Stimulated activated CD4-positive, alpha-beta T cell treated with anti-CD3 and anti-CD28 coated beads, TNF-alpha, amount 100 ng/mL, for 24 hours (primary cell): ENCODE results near the gene ARMC6.
A peak's percentile ranks its signal among the peaks of the same experiment; 100 is the strongest.
"Not testable (repeated sequence)": the region's sequence is repeated elsewhere in the genome, so short reads cannot be mapped to it uniquely, and the experiment has no call there.

ENCODE experiments used
- DNase-seq, 3 experiments: peaks; one replicate each; pipeline ENCODE4 v3.0.0-alpha.2; 2020; ENCODE audit warnings: low read depth in 3 of 3

The ARMC6 gene

DNA sequence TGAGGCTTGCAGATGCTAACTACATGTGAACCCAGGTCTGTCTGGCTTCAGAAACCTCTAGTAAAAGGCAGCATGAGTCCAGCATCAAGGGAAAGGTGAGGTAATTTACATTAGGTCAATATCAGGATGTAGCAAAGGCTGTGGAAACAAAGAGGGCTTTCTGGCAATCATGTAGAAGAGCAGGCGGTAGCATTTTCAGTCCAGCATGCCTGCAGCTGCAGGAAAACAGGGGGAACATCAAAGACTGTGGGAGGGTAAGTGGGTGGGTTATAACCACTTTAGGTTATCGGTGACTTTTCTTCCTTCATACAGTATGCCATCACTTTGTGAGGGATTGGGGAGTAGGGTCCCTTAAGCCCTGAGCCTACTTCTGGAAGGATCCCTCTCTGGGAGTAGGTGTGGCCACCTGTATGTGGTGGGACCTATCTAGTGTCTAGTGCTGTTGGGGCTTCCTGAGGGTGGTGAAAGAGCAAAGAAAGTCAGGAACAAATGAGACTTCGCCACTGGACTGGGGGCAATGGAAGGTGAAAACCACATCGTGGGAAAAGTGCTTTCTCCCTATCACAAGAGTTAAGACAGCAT is 10.9 kb upstream of the ARMC6 start:
- no peak for DNase-seq

DNA sequence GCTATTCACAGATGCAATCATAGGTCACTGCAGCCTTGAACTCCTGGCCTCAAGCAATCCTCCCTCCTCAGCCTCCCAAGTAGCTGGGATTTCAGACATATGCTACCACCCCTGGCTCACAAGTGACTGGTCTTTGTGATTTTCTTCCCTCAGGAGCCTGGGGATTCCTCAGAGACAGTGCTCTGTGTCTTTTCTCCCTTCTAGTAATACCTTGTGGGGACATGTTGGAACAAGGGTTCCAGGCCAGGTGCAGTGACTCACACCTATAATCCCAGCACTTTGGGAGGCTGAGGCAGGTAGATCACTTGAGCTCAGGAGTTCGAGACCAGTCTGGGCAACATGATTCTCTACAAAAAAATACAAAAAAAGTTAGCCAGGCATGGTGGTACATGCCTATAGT is 10.0 kb upstream of the ARMC6 start:
- DNase-seq = not testable (repeated sequence)

DNA sequence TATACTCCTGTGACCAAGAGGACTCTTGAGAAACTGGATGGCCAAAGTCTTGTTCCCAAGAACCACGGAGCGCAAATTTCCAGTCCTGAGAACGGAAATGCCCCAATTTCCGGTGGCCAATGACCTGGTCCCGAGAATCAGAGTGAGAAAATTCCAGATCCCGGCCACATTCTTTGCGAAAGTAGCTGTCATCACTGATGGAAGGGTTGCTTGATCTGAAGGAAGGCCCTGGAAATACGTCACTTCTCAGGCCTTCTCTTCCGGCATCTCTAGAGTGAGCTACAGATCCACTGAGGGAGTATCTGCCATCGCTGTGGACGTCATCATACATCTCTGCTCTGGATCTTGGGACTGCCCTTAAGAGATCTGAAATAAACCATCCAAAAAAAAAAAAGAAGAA is 7.5 kb upstream of the ARMC6 start:
- DNase-seq = no peak

DNA sequence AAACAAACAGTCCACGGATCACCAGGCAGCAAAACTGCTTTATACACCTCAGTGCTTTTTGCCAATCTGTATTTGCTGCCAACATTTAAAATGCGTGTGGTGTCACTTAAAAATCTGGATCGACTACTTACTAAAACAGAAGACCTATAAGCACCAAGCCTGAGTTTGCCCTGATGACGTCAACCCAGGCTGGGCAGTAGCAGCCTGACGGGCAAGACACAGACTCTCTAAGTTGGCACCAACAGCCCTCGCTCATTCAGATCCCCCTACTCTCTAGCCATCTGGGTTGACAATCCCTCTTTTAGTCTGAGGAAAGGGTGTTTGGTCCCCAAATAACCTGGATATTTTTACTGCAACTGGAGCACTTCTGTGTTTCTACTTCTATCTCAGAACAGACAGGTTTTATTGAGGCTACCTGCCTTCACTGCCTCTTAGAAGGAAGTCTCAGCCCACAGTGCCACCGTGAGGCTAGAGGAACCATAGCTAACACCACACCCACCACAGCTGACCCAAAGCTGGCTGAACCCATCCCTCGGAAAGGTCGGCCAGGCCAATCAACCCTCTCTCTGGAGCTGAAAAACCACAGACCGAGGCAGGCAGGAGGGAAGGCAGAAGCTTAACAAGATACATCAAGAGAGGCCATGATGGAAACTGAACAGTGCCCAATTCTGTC is 7.0 kb upstream of the ARMC6 start:
- DNase-seq = no peak

DNA sequence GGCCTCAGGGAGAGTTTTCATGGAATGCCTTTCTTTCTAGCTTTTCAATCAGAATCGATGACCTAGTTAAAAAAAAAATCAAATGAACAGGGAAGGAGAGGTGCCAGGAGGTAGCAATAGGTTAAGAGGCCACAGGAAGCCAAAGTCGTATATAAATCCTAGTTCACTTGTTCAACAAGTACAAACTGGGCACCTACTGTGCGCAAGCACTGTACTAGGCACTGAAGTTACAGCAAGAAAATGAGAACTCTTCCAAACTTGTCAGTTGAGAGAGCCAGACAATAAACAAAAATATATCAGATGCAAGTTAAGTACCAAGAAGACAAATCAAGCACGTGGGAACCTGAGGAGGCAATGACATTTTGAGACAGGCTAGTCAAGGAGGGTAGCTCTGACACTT is 6.2 kb upstream of the ARMC6 start:
- DNase-seq = no peak

DNA sequence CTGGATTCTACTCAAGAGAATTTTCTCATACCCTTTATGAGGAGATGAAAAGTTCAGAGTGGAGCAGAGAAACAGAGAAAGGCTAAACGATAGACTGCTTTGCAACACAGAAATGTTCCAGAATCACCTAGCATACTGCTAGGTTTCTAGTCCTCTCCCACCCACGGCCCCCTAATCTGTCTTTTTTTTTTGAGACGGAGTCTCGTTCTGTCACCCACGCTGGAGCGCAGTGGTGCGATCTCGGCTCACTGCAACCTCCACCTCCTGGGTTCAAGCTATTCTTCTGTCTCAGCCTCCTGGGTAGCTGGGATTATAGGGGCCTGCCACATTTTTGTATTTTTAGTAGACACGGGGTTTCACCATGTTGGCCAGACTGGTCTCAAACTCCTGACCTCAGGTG is 4.9 kb upstream of the ARMC6 start:
- DNase-seq = no peak

DNA sequence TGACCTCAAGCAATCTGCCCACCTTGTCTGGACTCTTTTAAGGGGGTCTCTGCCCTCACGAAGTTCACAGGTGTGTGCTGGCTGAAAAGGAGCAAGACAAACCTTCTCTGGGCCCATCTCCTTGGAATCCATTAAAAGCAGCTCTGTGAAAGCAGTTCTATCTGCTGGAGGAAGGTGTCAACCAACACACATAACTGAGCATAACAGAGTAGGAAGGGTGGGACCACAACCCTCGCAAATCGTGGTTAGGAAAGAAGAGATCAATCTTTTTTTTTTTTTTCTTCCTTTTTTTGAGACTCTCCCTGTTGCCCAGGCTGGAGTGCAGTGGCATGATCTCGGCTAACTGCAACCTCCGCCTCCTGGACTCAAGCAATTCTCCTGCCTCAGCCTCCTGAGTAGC is 1.5 kb upstream of the ARMC6 start:
- DNase-seq = no peak

DNA sequence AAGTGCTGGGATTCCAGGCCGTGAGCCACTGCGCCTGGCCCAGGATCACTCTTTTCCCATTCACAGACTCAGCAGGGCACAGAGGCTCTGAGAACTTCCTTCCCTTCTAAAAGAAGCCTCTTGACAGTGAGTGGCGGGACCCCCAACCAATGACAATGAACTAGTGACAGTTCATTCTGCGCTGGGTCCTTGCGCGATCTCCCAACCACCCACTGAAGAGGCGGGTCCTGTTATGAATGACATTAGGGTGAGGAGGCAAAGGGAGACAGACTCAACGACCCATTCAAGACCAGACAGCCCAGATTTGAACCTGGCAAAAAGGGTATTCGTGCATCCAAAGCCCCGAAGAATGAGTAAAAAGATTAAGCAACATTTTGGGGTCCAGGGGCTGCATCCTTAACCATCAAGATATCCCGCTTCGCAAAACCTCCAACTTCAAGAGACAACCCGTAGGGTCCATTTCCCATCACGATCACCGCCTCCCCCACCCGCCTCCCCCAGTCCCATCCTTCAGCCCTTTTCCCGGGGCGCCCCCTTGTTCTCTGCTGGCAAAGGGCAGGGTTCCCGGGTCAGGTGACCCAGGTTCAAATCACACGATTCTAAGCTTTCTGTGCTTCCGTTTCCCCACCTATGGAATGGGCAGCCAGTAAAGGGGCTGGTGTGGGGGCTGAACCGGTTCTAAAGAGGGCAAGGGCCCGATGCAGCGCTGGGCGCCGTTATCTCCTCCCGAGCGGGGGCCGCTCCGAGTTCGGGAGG is 805 bp upstream of the ARMC6 start:
- DNase-seq = peak; percentile 66 to 83 (median 71)

DNA sequence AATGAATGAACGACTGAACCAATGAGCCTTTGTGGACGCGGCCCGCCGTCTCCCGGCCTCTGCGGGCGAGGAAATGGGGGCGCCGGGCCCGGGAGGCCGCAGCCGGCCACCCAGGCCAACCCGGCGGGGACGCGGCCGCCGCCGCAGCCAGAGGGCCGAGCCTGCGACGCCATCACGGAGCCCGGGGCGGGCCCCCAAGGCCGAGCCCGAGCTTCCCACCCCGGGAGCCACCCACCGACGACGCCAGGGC is 302 bp upstream of the ARMC6 start:
- no peak for DNase-seq

DNA sequence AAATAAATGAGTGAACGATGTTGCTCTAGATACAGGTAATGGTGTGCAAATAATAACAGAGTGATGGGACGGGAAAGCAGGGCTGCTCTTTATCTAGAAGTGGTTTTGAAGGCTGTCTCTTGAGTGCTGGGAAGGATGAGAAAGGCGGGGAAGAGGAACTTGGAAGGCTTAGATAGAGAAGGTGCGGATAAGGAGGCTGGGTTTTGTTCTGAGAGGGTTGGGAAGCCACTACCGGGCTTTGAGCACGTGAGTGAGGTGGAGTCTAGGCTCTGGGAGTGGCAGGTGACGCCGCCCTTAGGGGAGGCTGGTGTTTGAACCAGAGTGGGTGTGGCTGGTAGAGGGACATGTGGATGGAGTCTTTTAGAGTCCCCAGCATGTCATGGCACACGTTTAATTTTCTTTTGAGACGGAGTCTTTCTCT is 811 bp downstream of the ARMC6 start:
- DNase-seq = peak; percentile 42 to 77 (median 57)

DNA sequence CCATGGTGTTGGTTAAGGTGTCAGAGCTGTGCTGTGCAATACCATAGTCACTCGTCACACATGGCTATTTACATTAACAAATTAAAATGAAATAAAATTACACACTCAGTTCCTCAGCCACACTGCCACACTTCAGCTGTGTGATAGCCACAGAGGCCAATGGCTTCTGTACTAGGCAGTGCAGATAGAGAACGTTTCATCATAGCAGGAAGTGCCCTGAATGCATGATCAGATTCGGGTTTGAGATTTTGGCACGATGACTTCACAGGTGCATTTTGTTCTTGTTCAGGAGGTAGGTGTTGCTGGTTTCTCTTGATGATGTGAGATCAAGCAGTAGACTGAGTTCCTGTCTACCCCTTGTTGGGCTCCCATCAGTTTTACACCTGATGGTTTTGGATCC is 6.5 kb downstream of the ARMC6 start:
- no peak for DNase-seq

DNA sequence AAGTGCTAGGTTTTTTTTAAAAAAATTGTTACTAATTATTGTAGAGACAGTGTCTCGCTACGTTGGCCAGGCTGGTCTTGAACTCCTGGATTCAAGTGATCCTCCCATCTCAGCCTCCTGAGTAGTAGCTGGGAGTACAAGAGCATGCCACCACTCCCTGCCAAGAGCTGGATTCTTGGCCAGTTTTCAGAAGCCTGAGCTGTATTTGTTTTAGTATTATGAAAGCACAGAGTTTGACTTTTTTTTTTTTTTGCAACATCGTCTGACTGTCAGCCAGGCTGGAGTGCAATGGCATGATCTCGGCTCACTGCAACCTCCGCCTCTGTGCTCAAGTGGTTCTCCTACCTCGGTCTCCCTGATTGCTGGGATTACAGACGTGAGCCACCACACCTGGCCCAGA is 7.0 kb downstream of the ARMC6 start:
- no peak for DNase-seq

DNA sequence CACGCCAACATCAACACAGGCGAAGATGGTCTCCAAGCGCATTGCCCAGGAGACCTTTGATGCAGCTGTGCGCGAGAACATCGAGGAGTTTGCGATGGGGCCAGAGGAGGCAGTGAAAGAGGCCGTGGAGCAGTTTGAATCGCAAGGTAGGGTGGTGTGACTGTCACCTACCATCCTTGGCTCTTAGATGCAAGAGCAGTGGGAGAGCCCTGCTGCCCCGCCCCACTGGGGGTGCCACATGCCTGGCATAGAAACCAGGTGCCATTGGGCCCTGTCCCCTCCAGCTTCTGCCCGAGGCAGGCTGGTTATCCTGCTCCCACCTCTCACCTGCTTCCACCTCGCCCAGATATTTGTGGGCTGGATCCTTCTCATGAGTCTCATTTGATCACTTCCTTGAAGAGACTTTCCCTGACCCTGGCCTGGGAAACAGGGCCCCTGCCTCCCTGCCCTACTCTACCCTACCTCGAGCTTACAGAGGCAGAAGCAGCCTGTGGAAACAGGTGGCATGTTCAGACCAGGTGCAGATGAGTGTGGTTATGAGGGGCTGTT is 9.4 kb downstream of the ARMC6 start:
- no peak for DNase-seq

DNA sequence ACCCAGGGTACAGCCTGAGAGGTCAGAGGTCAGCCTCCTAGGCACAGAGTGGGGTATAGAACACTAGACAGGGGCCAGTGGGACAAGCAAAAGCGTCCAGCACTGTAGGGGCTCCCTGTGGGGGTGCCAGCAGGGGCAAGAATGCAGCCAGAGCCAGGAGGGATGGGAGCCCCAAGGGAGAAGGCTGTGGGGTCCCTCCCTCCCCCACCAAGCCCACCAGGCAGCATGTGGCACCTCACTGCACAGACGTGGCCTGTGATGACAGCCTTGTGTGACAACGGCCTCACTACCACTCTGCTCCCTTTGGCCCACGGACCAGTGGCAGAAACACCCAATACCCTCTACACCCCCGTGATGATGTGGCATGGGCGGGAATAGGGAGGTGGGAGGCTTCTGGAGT is 10.1 kb downstream of the ARMC6 start:
- no peak for DNase-seq

DNA sequence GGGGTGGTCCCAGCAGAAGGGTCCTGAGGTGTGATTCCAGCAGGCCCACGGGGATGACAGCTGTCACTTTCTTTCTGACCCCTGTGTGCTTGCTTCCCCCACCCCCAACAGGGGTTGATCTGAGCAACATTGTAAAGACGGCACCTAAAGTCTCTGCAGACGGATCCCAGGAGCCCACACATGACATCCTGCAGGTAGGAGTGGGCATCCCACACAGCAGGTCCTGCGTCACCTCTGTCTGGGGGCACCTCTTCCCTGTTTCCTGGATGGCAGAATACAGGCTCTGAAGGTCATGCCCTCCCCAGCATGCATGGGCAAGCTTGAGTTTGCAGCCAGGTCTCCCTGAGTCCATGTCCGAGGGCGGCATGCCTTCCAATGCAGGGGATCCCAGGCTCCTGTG is 10.5 kb downstream of the ARMC6 start:
- no peak for DNase-seq

DNA sequence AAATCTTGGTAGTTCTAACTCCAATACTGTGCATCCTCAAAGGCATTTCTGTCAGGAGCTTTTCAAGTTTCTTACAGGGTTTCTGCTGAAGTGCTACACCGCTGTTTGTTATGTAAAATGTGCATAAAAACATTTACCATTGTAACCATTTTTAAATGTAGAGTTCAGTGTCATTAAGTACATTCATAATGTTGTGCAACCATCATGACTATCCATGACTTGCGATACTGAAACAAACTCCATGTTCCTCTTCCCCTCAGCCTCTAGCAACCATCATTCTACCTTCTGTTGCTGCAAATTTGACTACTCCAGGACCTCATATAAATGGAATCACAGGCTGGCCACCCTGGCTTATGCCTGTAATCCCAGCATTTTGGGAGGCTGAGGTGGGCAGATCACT is 16.0 kb downstream of the ARMC6 start:
- DNase-seq = no peak

DNA sequence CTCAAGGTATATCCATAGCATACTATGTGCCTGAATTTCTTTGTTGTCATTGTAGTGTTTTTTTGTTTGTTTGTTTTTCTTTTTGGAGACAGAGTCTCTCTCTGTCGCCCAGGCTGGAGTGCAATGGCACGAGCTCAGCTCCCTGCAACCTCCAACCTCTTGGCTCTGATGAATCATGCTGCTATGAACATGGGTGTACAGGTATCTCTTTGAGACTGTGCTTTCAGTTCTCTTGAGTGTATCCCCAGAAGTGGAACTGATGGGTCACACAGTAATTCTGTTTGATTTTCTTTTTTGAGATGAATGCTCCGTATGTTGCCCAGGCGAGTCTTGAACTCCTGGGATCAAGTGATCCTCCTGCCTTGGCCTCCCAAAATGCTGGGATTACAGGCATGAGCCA is 16.7 kb downstream of the ARMC6 start:
- DNase-seq = no peak

DNA sequence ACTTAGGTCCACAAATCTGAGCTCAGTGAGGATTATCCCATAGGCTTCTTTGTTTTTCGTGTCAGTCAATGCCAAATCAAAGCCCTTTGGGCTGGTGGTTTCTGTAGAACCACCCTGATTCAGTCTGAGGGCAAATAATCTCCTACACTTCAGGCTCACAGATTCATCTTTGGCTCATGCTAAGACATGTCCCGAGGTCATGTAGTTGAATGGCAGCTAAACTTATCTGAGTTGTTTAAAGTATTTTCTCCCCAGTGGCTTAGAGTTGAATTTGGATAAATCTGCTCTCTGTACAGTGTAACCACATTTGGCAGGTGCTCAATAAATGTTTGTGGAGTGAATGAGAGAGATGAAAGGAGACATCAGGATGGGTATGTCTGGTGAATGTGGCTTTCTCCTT is 17.3 kb downstream of the ARMC6 start:
- DNase-seq = no peak

DNA sequence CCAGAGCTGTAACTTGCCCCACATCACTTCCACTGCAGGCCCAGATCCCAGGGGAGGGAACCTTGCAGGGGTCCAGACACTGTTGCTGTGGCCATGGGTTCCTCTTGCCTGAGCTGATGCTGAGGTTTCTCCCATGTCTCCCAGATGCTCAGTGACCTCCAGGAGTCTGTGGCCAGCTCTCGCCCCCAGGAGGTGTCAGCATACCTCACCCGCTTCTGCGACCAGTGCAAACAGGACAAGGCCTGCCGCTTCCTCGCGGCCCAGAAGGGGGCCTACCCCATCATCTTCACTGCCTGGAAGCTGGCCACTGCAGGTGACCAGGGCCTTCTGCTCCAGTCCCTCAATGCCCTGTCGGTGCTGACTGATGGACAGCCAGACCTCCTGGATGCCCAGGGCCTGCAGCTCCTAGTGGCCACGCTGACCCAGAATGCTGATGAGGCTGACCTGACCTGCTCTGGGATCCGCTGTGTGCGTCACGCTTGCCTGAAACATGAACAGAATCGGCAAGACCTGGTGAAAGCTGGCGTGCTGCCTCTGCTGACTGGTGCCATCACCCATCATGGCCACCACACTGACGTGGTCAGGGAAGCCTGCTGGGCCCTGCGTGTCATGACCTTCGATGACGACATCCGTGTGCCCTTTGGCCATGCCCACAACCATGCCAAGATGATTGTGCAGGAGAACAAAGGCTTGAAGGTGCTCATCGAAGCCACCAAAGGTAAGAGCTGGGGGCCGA is 18.2 kb downstream of the ARMC6 start:
- no peak for DNase-seq

DNA sequence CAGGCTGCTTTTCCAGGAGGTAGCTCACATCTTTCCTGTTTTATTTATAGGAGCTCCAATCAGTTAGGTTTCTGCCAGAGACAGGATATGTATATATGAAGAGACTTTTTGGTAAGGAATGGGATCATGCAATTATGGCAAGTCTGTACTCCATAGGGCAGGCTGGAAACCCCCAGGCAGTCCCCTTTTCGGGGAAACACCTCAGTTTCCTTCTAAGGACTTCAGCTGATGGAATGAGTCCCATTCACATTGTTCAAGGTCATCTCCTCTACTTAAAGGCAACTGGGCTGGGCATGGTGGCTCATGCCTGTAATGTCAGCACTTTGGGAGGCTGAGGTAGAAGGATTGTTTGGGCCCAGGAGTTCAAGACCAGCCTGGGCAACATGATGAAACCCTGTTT is 19.5 kb downstream of the ARMC6 start:
- no peak for DNase-seq

DNA sequence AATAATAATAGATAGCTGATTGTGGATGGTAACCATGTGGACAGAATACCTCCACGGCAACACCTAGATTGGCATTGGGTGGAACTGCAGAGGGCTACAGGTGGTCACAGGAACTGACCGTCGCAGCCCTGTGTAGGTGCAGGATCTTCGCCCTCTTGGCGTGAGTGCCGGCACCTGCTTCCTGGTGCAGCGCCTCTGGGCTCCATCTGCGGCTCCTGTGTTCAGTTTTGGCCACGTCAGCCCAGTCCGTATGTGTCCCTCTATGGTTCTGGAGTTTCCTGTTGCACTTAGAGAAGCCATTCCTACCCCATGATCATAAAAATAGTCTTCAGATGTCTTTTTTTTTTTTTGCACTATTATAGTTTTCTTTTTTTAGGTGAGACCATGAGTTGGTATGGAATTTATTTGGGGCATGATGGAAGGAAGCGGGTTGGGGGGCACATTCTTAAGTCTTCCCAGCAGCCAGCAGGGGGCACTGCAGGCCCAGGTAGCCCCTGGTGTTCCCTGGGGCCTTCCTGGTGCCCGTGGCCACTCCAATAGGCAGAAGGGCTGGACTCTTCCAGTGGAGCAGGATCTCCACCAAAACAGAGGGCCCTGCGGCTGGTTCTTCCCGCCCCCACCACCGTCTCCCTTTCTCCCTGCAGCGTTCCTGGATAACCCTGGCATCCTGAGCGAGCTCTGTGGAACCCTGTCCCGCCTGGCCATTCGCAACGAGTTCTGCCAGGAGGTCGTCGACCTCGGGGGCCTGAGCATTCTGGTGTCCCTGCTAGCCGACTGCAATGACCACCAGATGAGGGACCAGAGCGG is 20.3 kb downstream of the ARMC6 start:
- peak in 1 of 3 experiments; percentile 41 for DNase-seq
